Limb (tissue), 2 donors: ENCODE data around the gene EFL1.

ENCODE experiments used
- DNase-seq, 2 donors: peaks; one replicate each; pipeline ENCODE4 v3.0.0-alpha.2; 2016; ENCODE audit errors: extremely low spot score in 2 of 2

The EFL1 gene

GRCh38 chr15:82159922-82160321 is 102.6 kb downstream of the EFL1 start:
- DNase-seq, result no peak

GRCh38 chr15:82158811-82159210 is 103.7 kb downstream of the EFL1 start:
- DNase-seq, result no peak

GRCh38 chr15:82150645-82151044 is 111.9 kb downstream of the EFL1 start:
- DNase-seq, result no peak

- DNase-seq, result no peak
Measured at GRCh38 chr15:82146990-82147461, 115.5 kb downstream of the EFL1 start.

- no peak for DNase-seq
Measured at GRCh38 chr15:82146576-82146975, 116.0 kb downstream of the EFL1 start.

GRCh38 chr15:82143390-82144385 is 118.8 kb downstream of the EFL1 start:
- no peak for DNase-seq

- no peak for DNase-seq
Measured at GRCh38 chr15:82140886-82141285, 121.6 kb downstream of the EFL1 start.

GRCh38 chr15:82139823-82140268 is 122.7 kb downstream of the EFL1 start:
- DNase-seq, result peak in 1 of 2 donors; percentile 82

- DNase-seq, result no peak
Measured at GRCh38 chr15:82138306-82138705, 124.2 kb downstream of the EFL1 start.

- DNase-seq, result no peak
Measured at GRCh38 chr15:82137261-82137660, 125.3 kb downstream of the EFL1 start.

- DNase-seq, result no peak
Measured at GRCh38 chr15:82136120-82136519, 126.4 kb downstream of the EFL1 start.

- DNase-seq, result no peak
Measured at GRCh38 chr15:82135638-82136037, 126.9 kb downstream of the EFL1 start.

GRCh38 chr15:82134461-82134860 is 128.1 kb downstream of the EFL1 start:
- no peak for DNase-seq

- no peak for DNase-seq
Measured at GRCh38 chr15:82133251-82133650, 129.3 kb downstream of the EFL1 start.

- no peak for DNase-seq
Measured at GRCh38 chr15:82132742-82133141, 129.8 kb downstream of the EFL1 start.

- DNase-seq, result no peak
Measured at GRCh38 chr15:82132096-82132495, 130.4 kb downstream of the EFL1 start.

GRCh38 chr15:82130248-82130647 is 132.3 kb downstream of the EFL1 start:
- DNase-seq, result no peak

GRCh38 chr15:82129761-82130160 is 132.8 kb downstream of the EFL1 start:
- no peak for DNase-seq

- DNase-seq, result no peak
Measured at GRCh38 chr15:82129149-82129692, 133.3 kb downstream of the EFL1 start.

- DNase-seq, result no peak
Measured at GRCh38 chr15:82128401-82129148, 134.0 kb downstream of the EFL1 start.

GRCh38 chr15:82127581-82127980 is 135.0 kb downstream of the EFL1 start:
- no peak for DNase-seq

GRCh38 chr15:82126346-82126745 is 136.2 kb downstream of the EFL1 start:
- DNase-seq, result no peak
